GM10266 (cell line): Measurements from ENCODE around the gene MCM9.

Experiments
- DNase-seq: peaks from one replicate; pipeline ENCODE4 v3.0.0; 2012; ENCODE audit errors: extremely low spot score
- TF ChIP-seq, protein P1 (sequence below): IDR thresholded peaks from 2 replicates; pipeline ENCODE4 v1.5.1; 2012; ENCODE audit warnings: mild to moderate bottlenecking, low read depth; ENCODE audit not compliant: control insufficient read depth, insufficient read depth; ENCODE audit errors: missing control alignments

The MCM9 gene

GRCh38 chr6:118895261-118895560 is 39.7 kb downstream of the MCM9 start:
- no peak for DNase-seq
- TF ChIP-seq, protein P1, sequence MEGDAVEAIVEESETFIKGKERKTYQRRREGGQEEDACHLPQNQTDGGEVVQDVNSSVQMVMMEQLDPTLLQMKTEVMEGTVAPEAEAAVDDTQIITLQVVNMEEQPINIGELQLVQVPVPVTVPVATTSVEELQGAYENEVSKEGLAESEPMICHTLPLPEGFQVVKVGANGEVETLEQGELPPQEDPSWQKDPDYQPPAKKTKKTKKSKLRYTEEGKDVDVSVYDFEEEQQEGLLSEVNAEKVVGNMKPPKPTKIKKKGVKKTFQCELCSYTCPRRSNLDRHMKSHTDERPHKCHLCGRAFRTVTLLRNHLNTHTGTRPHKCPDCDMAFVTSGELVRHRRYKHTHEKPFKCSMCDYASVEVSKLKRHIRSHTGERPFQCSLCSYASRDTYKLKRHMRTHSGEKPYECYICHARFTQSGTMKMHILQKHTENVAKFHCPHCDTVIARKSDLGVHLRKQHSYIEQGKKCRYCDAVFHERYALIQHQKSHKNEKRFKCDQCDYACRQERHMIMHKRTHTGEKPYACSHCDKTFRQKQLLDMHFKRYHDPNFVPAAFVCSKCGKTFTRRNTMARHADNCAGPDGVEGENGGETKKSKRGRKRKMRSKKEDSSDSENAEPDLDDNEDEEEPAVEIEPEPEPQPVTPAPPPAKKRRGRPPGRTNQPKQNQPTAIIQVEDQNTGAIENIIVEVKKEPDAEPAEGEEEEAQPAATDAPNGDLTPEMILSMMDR: no peak

- TF ChIP-seq, protein P1: no peak
- DNase-seq: peak; percentile 80
Measured at GRCh38 chr6:118894425-118895260, 40.3 kb downstream of the MCM9 start.

DNA sequence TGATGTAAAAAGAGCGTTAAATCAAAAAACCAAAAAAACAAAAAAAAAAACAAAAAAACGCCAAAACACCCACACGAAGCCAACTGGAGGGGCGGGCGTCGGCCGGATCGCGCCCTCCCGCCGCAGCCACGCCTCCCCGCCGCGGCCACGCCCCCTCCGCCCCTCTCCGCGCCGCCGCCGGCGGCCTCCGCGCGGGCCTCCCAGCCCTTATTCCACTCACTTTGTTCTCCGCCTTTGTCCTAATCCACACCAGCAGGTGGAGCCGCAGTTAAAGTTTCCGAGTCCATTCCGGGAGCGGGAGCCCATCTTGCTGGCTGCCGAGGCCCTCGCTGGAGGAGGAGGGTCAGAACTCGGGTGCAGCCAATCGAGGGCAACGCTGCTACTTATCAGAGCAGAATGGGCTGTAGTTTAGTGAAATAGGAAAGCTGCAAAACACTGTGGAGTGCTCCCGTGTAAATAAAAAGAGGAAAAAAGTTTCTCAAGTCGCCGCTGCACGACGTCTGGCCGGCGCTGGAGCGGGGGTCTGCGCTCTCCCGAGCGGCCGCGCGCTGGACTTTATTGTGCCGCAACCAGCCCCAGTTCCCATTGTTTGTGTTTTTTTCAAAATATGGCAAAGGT is 41.0 kb downstream of the MCM9 start, which contains the start of gene ASF1A:
Gene ASF1A, plus strand, starts transcription at position 346 of the 618 bp plus-strand sequence. Its CDS starts 262 bp downstream, at position 608.
- TF ChIP-seq, protein P1: peak; percentile 81
- peak; percentile 92 for DNase-seq

DNA sequence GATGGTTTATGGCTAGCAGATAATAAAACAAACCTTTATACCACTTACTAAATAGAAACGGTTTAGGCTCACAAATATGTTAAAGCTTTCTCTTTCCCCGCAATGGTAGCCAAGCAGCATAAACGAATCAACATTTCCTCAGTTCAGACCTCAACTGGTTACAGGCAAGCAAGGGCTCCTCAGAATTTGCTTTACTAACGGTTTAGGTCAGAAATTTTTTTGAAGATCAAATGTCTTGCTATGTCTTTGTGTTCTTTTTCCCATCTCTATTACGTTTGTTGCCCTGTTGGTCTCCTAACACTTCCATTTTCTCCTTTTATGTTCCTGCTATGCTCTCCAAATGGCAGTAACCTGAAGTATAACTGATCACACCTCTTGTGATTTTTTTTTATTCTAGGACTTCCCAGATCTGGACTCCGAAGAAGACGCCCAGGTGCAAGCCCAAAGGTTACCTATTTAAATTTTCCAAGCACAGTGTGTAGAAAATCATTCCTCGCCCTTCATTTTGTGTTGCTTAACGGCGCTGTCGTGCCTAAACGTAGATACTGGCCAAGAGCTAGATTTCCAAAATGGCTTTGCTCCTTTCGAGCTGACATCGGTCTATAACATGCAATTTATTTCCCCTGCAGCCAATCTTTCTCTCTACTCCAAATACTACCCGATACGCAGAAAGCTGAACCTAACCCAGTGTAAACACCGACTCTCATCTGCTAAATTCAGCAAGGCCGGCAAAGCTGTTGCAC is 41.7 kb downstream of the MCM9 start:
- TF ChIP-seq, protein P1: no peak
- DNase-seq: peak; percentile 38

DNA sequence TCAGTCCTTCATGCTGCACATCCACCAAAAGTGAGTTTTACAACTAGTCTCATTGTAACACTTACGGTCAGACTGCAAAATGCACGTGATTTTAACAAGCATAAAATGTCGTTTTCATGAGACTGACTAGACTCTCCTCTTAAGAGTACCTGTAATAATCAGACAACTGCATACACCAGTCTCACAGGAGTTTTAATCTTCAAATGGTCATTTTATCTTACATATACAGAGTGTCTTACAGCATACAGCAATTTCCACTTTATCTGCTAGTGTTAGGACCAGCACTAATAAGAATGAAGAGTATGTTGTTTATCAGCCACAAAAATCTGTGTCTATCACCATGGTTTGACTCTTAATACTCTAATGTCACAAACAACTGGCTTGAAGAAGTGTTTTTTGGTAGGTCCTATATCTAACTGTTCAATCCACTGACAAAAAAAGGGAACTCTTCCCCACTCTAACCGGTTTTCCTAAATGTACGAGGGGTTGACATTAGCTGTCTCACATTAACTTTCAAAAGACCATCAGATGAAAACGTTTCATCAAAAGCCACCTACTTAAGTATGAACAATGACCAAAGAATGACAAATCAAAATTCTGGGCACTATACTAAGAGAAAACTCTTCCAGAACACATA is 42.5 kb downstream of the MCM9 start:
- TF ChIP-seq, protein P1: no peak
- DNase-seq: no peak

GRCh38 chr6:118890997-118891790 is 43.8 kb downstream of the MCM9 start:
- no peak for DNase-seq
- TF ChIP-seq, protein P1: no peak
